GM18520 (cell line): ENCODE data around the gene KIF6.
"Not testable (repeated sequence)": the region's sequence is repeated elsewhere in the genome, so short reads cannot be mapped to it uniquely, and the experiment has no call there.

Experiments
- ATAC-seq: cut with Tn5 transposase; IDR thresholded peaks from one replicate; pipeline ENCODE4 v1.9.1; 2021; ENCODE audit not compliant: unreplicated experiment

Gene KIF6

DNA sequence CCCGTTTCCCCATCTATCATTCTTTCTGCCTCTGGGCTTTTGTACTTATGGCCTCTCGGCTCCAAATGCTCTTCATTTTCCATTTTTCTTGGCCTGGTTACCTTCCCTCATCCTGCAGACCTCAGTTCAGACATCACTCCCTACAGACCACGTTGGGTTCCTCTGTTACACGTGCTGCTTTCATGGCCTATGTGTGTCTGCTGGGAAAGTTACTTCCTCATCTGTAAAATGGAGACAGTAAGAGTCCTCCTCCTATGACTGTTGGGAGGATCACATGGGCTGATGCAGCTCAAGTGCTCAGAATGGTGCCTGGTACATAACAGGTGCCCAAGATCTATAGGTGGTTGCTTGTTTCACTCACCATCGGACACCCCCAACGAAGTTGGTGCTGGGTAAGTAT is 424.5 kb downstream of the KIF6 start:
- no peak for ATAC-seq

DNA sequence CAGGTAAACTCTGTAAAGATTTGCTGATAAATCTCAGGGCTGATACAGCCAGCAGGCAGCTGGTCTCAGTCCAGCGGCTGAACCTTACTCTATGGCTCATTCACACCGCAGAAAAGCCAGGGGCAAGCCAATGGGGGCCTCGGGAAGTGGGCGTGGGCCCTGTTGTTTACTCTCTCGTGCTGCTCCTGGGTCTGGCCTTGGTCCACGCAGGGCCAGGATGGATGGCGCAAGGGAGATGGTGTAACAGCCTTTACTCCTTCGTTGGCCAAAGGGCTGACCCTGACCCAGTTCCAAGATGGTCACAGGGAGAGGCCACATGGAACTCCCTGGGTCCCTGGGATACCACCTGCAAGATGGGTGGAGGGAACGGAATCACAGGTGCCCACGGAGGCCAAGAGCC is 427.1 kb downstream of the KIF6 start:
- no peak for ATAC-seq

DNA sequence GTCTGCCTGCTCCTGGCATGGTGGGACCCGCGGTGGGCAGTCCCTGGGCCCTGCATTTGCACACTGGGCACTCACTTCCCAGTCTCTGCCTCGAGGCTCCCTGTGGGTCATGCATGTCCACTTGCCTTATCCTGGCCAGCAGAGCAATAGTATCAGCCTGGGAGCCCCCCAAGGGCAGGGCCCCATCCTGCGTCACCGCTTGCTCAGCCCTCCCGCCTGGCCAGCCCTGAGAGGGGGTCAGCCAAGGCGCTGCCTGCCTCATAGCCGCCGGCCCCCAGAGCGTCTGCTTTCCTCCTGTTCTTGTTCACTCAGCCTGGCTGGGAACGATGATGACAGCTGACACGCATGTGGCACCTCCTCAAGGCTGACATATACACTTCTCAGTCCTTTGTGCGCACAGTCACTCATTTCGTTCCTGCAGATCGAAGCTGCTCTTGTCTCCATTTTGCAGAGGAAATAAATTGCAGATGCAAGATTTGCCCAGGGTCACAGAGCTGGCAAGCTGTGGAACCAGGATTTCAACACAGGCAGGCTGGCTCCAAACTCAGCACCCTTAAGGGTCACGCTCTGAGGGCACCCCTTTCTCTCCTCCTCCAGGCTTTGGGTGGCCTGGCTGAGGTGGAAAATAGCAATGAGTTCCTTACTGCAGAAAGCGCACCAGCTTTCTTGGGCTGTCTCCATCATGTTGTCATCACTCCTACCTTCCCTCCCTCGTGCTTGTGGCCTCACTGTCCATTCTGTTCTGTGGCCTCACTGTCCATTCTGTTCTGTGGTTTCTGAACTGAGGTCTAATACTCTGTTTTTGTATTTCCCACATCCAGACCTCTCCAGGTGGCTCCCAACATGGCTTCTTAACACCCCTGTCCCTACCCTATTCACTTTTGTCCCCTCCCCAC is 428.2 kb downstream of the KIF6 start:
- no peak for ATAC-seq

DNA sequence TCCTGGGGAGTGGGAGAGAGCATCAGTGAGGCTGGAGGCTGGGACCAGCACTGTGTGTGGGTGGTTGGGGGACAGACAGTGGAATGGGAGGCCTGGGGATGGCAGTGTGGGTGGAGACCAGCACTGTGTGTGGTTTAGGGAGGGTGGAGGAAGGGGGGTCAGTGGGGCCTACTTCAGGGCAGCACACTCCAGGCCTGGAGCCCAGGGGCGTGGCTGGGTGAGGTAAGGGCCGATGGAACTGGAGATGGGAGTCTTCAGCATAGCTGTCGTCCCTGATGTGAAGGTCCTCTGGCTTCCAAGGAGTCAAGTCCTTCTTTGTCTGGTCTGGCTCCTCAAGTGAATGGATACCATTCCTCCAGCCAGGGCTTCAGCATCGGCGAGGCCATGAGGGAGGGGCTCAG is 429.6 kb downstream of the KIF6 start:
- no peak for ATAC-seq

DNA sequence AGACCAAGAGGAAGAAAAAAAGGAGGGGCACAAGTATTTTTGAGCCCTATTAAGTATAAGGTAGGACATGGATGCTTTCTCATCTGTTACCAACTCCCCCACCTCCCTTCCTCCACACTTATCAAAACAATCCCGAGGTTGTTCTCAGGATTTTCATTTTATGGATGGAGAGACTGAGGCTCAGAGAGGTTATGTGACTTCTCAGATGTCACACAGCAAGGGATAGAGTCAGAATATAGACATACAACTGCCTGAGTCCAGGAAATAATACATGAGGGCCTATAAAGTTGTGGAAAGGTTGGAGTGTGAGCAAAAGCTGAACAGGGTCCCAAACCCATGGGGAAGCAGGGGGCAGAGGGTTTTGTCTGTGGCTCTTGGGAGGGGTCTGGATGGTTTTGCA is 430.3 kb downstream of the KIF6 start:
- no peak for ATAC-seq

DNA sequence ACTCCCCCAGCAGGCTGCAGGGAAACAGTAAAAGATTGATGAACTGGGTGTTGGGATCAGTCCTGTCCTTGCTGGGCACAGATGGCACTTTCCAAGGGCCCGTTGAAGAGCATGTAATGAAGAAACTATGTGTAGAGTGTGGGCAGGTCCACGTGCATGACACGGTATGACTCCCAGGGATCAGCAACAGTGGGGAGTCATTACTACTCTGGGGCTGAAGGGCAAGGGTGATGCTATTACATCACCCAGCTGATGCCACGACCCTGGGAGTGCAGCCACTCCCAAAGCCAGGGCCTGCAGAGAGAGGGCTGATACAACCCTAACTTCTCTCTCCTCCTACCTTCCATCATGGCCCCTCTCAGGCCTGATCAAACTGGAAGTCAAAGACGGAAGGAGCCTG is 431.1 kb downstream of the KIF6 start:
- no peak for ATAC-seq

DNA sequence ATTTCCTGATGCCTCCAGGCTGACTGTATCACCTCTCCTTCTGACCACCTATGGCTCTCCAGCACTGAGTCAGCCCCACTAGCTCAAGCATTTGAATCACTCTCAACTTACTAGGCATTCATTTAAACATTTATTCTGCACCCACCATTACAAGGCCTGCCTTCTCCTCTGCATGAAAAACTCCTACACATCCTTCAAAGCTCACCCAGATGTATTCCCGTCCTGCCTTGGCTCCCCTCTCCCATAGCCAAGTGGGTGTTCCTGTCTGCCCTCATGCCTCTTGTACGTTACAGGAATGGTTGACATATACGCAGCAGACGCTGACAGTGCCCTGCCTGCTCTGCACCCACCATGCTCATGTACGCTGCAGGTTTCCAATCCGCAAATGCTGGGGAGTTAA is 432.6 kb downstream of the KIF6 start:
- ATAC-seq = no peak

DNA sequence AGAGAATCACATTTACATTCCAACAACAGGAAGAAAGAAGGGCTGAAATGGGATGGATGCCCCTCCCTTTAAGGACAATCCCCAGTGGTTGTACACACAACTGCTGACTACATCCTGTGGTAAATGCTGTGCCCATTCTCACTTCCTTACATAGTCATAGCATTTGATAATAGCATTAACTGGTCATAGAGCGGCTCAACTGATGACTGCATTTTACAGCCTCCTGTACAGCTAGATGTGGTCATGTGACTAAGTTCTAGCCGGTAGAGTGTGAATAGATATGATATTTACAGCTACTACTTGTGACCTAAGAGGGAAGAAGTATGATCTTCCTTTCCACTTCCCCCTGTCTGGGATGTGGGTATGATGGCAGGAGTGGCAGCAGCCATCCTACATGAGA is 435.7 kb downstream of the KIF6 start:
- no peak for ATAC-seq

DNA sequence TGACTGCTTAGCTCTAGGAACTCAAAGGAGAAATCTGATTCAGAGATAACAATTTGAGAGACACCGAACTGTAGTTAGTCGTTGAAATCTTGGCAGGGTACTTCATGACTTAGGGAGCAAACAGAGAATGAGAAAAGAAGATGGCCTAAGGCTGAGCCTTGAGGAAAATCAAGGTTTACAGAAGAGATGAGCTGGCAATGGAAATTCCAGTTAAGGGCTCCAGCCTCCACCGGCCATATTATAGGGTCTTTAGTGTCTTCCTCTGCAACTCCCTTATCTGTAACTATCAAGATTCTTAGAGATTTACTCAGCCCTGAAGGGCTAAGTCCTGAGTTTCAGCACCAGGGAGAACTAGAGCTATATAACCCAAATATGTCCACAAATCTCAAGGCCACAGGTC is 437.6 kb downstream of the KIF6 start:
- no peak for ATAC-seq

DNA sequence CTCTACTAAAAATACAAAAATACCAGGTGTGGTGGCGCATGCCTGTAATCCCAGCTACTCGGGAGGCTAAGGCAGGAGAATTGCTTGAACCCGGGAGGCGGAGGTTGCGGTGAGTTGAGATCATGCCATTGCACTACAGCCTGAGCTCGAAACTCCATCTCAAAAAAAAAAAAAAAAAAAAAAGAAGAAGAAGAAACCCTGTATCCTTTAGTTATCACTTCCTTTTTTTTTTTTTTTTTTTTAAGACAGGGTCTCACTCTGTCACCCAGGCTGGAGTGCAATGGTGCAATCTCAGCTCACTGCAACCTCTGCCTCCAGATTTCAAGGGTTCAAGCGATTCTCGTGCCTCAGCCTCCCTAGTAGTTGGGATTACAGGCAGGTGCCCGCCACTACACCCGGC is 438.6 kb downstream of the KIF6 start:
- not testable (repeated sequence) for ATAC-seq

DNA sequence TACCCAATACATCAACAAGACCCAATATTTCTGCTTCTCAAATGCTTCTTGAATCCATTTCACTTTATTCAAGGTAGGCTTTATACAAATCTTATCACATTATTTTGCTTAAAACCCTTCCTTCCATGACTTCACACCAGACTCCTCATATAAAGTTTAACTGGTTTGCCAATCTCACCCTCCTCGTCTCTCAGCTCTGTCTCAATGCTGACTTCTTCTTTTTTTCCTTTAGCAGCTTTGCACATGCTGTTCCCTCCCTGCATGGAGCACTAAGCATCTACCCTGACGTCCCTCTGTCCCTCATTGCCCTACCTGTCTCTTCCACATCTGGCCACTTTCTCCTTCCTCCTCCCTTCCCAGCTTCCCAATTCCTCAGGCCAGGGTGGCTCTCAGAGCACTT is 442.4 kb downstream of the KIF6 start:
- no peak for ATAC-seq

DNA sequence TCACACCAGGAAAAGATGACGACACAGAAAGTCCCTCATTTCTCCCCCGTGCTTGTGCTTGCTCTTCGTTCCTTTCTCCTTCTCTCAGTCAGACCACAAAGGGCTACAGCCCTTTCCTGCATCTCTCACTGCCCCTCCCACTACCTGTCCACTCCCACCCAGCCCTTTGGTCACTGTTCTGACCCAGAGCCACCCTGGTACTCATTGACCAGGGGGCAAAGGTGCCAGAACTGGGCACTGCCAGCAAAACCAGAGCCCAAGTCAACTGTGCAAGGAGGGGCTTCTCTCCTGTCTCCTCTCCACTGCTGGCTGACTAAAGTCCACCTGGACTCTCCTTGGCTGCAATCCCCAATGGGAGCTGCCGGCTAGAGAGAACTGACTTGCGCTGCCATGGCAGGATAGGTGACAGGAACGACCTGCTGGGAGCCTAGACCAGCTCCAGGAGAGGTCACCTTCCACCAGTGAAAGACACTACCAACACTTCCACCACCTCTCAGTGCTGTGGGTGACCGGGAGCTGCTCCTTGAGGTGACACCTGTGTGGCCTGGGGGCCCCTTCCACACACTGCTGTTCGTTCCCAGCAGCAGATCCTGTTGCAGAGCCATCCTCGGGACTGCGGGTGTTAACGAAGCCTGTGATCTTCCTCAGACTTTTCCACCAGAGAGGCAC is 443.8 kb downstream of the KIF6 start:
- no peak for ATAC-seq

DNA sequence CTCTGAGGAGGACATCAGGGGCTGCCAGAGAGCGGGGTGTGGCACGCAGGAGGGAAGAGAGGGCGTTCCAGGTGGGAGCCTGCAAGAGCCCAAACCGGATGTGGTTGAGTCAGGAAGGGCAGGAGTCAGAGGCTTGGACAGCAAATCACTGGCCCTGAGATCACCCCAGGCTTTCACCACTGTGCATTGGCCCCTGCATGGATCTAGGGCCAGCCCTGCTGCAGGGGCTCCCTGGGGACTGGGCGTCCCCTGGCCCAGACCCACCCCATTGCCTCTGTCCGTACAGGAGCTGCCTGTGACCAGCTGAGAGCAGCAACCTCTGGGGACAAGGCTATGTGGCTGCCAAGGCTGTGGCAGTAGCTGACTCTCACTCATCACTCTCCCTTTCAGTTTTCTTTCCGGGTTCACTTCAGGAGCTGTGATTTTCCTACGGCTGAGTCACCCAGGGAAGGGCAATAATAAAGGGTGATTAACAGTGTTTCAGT is 444.9 kb downstream of the KIF6 start:
- ATAC-seq = no peak
